HepG2 (cell line): ENCODE results near the gene SUCLG2. TPM values are rescaled to one million over a fixed set of nuclear protein-coding genes. Genes with fewer than 3 reads are reported as not detected.

Source experiments
- ATAC-seq: fragments of 200-7000 bp; cut with Tn5 transposase; 3 replicates; pipeline ENCODE4 v1.9.1; 2020; ENCODE audit warnings: mild to moderate bottlenecking, moderate library complexity
- BruUV-seq: library from RNA; stranded (reverse); fragments of 400-500 nt; replicated peaks from 2 replicates; lab custom pipeline; 2021; lab: Mats Ljungman, UMichigan
- CTCF ChIA-PET: fragments of 300-600 bp; formaldehyde crosslinking; extraction: SDS; loops from one replicate; lab custom pipeline; 2021; ENCODE audit warnings: low total read pairs, inconsistent platforms, low intra/inter-chr PET ratio; lab: Yijun Ruan, JAX
- POLR2A ChIA-PET: fragments of 350-600 bp; sonication (Branson Sonifier 250); formaldehyde crosslinking; loops from one replicate; lab custom pipeline; 2020; ENCODE audit warnings: antibody characterized with exemption, inconsistent platforms; lab: Yijun Ruan, JAX
- DNase-seq: peaks from one replicate; pipeline ENCODE4 v3.0.0-alpha.2; 2015; ENCODE audit warnings: low spot score
- FAIRE-seq: peaks from 3 replicates; lab custom pipeline; 2011; peaks lifted over from hg19 to GRCh38; lab: Jason Lieb, UNC
- H2AFZ ChIP-seq: one replicate; pipeline ENCODE4 v1.6.1; 2011; ENCODE audit warnings: low read length, inconsistent platforms
- H3K27ac ChIP-seq: fragments of 300-600 bp; 3 replicates; pipeline ENCODE4 v1.8.0; 2011; ENCODE audit warnings: mixed run types, mild to moderate bottlenecking, mixed read lengths, low read length, inconsistent platforms; ENCODE audit not compliant: insufficient read depth; ENCODE audit errors: extremely low read length
- H3K27me3 ChIP-seq, 2 experiments: fragments of 200-600 bp in 1 of 2; 2 replicates in 1 of 2; 3 replicates in 1 of 2; pipeline versions ENCODE4 v1.6.0 to v1.8.0; 2011; ENCODE audit warnings: low read length in 2 of 2, mild to moderate bottlenecking in 2 of 2, moderate library complexity in 2 of 2, inconsistent platforms in 1 of 2; ENCODE audit not compliant: insufficient read depth in 2 of 2, control insufficient read depth in 1 of 2
- H3K36me3 ChIP-seq, 2 experiments: fragments of 200-600 bp in 1 of 2; replicated peaks in 1 of 2; 2 replicates in 1 of 2; 3 replicates in 1 of 2; pipeline versions ENCODE4 v1.5.1 to v1.8.0; 2011; ENCODE audit warnings: low read length in 2 of 2, inconsistent platforms in 1 of 2; ENCODE audit not compliant: insufficient read depth in 2 of 2, control insufficient read depth in 1 of 2
- H3K4me1 ChIP-seq: 2 replicates; pipeline ENCODE4 v1.5.1; 2012; ENCODE audit warnings: low read length, inconsistent platforms; ENCODE audit not compliant: insufficient read depth
- H3K4me2 ChIP-seq: 2 replicates; pipeline ENCODE4 v1.6.0; 2011; ENCODE audit warnings: low read depth, low read length, inconsistent platforms
- H3K4me3 ChIP-seq, 3 experiments: fragments of 200-600 bp in 1 of 3; sonication (generic), shearing (Covaris generic) in 1 of 3; replicated peaks in 1 of 3; 2 replicates each; pipeline ENCODE4 v1.5.1; 2011 to 2016; ENCODE audit warnings: low read length in 3 of 3, inconsistent platforms in 2 of 3, low read depth in 2 of 3, mild to moderate bottlenecking in 2 of 3, control low read depth in 1 of 3, mixed read lengths in 1 of 3; ENCODE audit not compliant: insufficient read depth in 1 of 3
- H3K79me2 ChIP-seq: one replicate; pipeline ENCODE4 v1.6.1; 2011; ENCODE audit warnings: low read length, inconsistent platforms; ENCODE audit not compliant: insufficient read depth
- H3K9ac ChIP-seq: 2 replicates; pipeline ENCODE4 v1.6.0; 2011; ENCODE audit warnings: mild to moderate bottlenecking, low read depth, low read length, inconsistent platforms; ENCODE audit not compliant: insufficient read depth
- H3K9me3 ChIP-seq: 2 replicates; pipeline ENCODE4 v1.5.1; 2012; ENCODE audit warnings: mild to moderate bottlenecking, low read length
- H4K20me1 ChIP-seq: 2 replicates; pipeline ENCODE4 v1.6.0; 2011; ENCODE audit warnings: inconsistent platforms, mild to moderate bottlenecking, low read length, moderate library complexity; ENCODE audit not compliant: insufficient read depth
- ATF3 ChIP-seq: sonication (generic); formaldehyde crosslinking; IDR thresholded peaks from 2 replicates; pipeline ENCODE4 v1.4.0; 2020; ENCODE audit warnings: missing genetic modification reagents
- ATF6 ChIP-seq: sonication (generic); formaldehyde crosslinking; conservative IDR thresholded peaks from 2 replicates; pipeline ENCODE4 v1.4.0; 2020; ENCODE audit warnings: missing genetic modification reagents
- BRD4 ChIP-seq: sonication (generic); formaldehyde crosslinking; IDR thresholded peaks from 2 replicates; pipeline ENCODE4 v1.4.0; 2020; ENCODE audit warnings: missing genetic modification reagents
- ELF3 ChIP-seq: IDR thresholded peaks from 2 replicates; pipeline ENCODE4 v1.6.1; 2016; ENCODE audit warnings: missing genetic modification reagents, missing compliant biosample characterization
- GATAD1 ChIP-seq: IDR thresholded peaks from 2 replicates; pipeline ENCODE4 v1.6.1; 2016; ENCODE audit warnings: missing genetic modification reagents, missing compliant biosample characterization
- TIGD3 ChIP-seq: sonication (generic); formaldehyde crosslinking; IDR thresholded peaks from 2 replicates; pipeline ENCODE4 v1.5.1; 2020; ENCODE audit warnings: mild to moderate bottlenecking, missing genetic modification reagents, borderline replicate concordance
- ZNF280B ChIP-seq: sonication (generic); formaldehyde crosslinking; IDR thresholded peaks from 2 replicates; pipeline ENCODE4 v1.5.0; 2020; ENCODE audit warnings: missing genetic modification reagents, mild to moderate bottlenecking, borderline replicate concordance
- ZNF280D ChIP-seq: sonication (generic); formaldehyde crosslinking; IDR thresholded peaks from 2 replicates; pipeline ENCODE4 v1.5.1; 2020; ENCODE audit warnings: mild to moderate bottlenecking, missing genetic modification reagents
- ZNF329 ChIP-seq: sonication (generic); formaldehyde crosslinking; IDR thresholded peaks from 2 replicates; pipeline ENCODE4 v1.9.0; 2021; ENCODE audit warnings: low read depth, mild to moderate bottlenecking, missing genetic modification reagents
- ZNF710 ChIP-seq: sonication (generic); formaldehyde crosslinking; IDR thresholded peaks from 2 replicates; pipeline ENCODE4 v1.5.0; 2020; ENCODE audit warnings: mild to moderate bottlenecking, missing genetic modification reagents, borderline replicate concordance
- ZNF724P ChIP-seq: sonication (generic); formaldehyde crosslinking; IDR thresholded peaks from 2 replicates; pipeline ENCODE4 v1.8.0; 2022; ENCODE audit warnings: missing genetic modification reagents, borderline replicate concordance
- WGBS: methylation state at CpG from one replicate; pipeline ENCODE4 v1.1.6; 2017; ENCODE audit warnings: low lambda C conversion rate; 5-methylcytosine and 5-hydroxymethylcytosine counted together
- in situ Hi-C: cut with HindIII; loops from 2 replicates; pipeline ENCODE4 v1.10.0; 2017; ENCODE audit warnings: low pct_unique_long_range_greater_than_20kb; ENCODE audit not compliant: extremely low pct_ligation_motif_present
- intact Hi-C: fragments of 100-400 bp; cut with micrococcal nuclease; formaldehyde crosslinking; loops from one replicate; pipeline ENCODE4 v1.10.0; 2022; ENCODE audit not compliant: unreplicated experiment
- polyA plus RNA-seq, 8 experiments: library from polyadenylated mRNA; depleted of rRNA in 3 of 8; stranded (reverse) in 7 of 8; unstranded in 1 of 8; fragments of >200 nt; fragmentation: Illumina TruSeq in 4 of 8; extraction: Trizol in 4 of 8; gene quantifications; 2 replicates each; pipeline versions ENCODE4 v1.2.1 to v1.2.3, GENCODE V29; 2011 to 2016; ENCODE audit warnings: low read depth in 4 of 8, missing spikeins in 1 of 8, mixed read lengths in 1 of 8; ENCODE audit not compliant: insufficient read depth in 1 of 8
- total RNA-seq, 5 experiments: library from RNA; depleted of rRNA; stranded (reverse); fragments of >200 nt; fragmentation: Illumina TruSeq; extraction: Trizol; gene quantifications; 2 replicates each; pipeline ENCODE4 v1.2.3, GENCODE V29; 2016; ENCODE audit warnings: low read depth in 1 of 5

SUCLG2 gene
- total and polyA plus RNA-seq, 2 of the 13 experiments (the other 11 are each of a cell fraction or from before 2014, with no cell fraction given) = 21.4 to 64.9 TPM

- Histone ChIP-seq H2AFZ (no peak overlapping the region), H3K9ac (no peak overlapping the region), H3K4me3 (no peak overlapping the region), H3K27ac (no peak overlapping the region), H3K27me3 (no peaks in the 10 kb centered on the region), H3K79me2 (no peaks in the 10 kb centered on the region), H3K4me1 (peaks cover 9% of the 10 kb centered on the region; the same call in 1 of the 2 replicates), H3K4me2 (no peak overlapping the region), H3K9me3 (no peaks in the 10 kb centered on the region), H3K36me3 (peaks cover 2 to 9% of the 10 kb centered on the region in 2 experiments; a peak in 2 of 5 replicates), H4K20me1 (no peaks in the 10 kb centered on the region)
- TF ChIP-seq ZNF280B (CRISPR knock-in tag) (no peak), ATF3 (CRISPR knock-in tag) (no peak), ZNF280D (CRISPR knock-in tag) (no peak), GATAD1 (CRISPR knock-in tag) (no peak), ZNF329 (no peak), ZNF724P (no peak), ZNF710 (CRISPR knock-in tag) (no peak), BRD4 (CRISPR knock-in tag) (no peak), ELF3 (CRISPR knock-in tag) (no peak), TIGD3 (CRISPR knock-in tag) (no peak), ATF6 (CRISPR knock-in tag) (no peak)
- BruUV-seq = no TSS peak
- POLR2A ChIA-PET = no interaction called here
- DNase-seq (no peak), FAIRE-seq (no peak), ATAC-seq (no peak)
- in situ Hi-C loops (no loop called here), intact Hi-C loops (no loop called here)
- CTCF ChIA-PET = no interaction called here
- WGBS = 96% methylated on average over 6 of the region's 6 CpGs
Measured at GRCh38 chr3:67531181-67532101, 123.0 kb downstream of the SUCLG2 start.
